GM12878 (cell line): Measurements from ENCODE around the gene LZTFL1. TPM values are rescaled to one million over a fixed set of nuclear protein-coding genes. Genes with fewer than 3 reads are reported as not detected.

Experiments used
- BRCA1 ChIP-seq: IDR thresholded peaks from 2 replicates; pipeline ENCODE4 v1.6.1; 2011; ENCODE audit warnings: low read depth, low read length, improper control_type of control experiment
- CREM ChIP-seq: IDR thresholded peaks from 2 replicates; pipeline ENCODE4 v1.6.1; 2014; ENCODE audit warnings: antibody characterized with exemption, low read depth
- HDAC2 ChIP-seq: fragments of 200-600 bp; sonication (generic); IDR thresholded peaks from 2 replicates; pipeline ENCODE4 v1.6.1; 2017
- IRF5 ChIP-seq: fragments of 450-650 bp; IDR thresholded peaks from 2 replicates; pipeline ENCODE4 v1.6.1; 2017; ENCODE audit warnings: borderline replicate concordance
- JUNB ChIP-seq: IDR thresholded peaks from 2 replicates; pipeline ENCODE4 v1.6.1; 2016; ENCODE audit warnings: antibody characterized with exemption, mild to moderate bottlenecking
- KLF5 ChIP-seq: fragments of 450-650 bp; IDR thresholded peaks from 2 replicates; pipeline ENCODE4 v1.6.1; 2014; ENCODE audit warnings: mild to moderate bottlenecking; ENCODE audit not compliant: partially characterized antibody
- RB1 ChIP-seq: fragments of 450-650 bp; formaldehyde crosslinking; IDR thresholded peaks from 2 replicates; pipeline ENCODE4 v1.6.1; 2017; ENCODE audit warnings: mild to moderate bottlenecking, borderline replicate concordance
- RUNX3 ChIP-seq: IDR thresholded peaks from 2 replicates; pipeline ENCODE4 v1.6.1; 2012; ENCODE audit warnings: low read length, inconsistent platforms
- SMAD5 ChIP-seq: IDR thresholded peaks from 2 replicates; pipeline ENCODE4 v1.6.1; 2016; ENCODE audit warnings: antibody characterized with exemption, low read depth
- TARDBP ChIP-seq: IDR thresholded peaks from 2 replicates; pipeline ENCODE4 v1.6.1; 2016; ENCODE audit warnings: borderline replicate concordance
- TBL1XR1 ChIP-seq: IDR thresholded peaks from 2 replicates; pipeline ENCODE4 v1.6.1; 2012; ENCODE audit warnings: low read depth, low read length, improper control_type of control experiment
- TCF3 ChIP-seq: IDR thresholded peaks from 2 replicates; pipeline ENCODE4 v1.6.1; 2012; ENCODE audit warnings: low read depth, mild to moderate bottlenecking, low read length, borderline replicate concordance; ENCODE audit not compliant: insufficient read depth
- ZBED1 ChIP-seq: IDR thresholded peaks from 2 replicates; pipeline ENCODE4 v1.6.1; 2016; ENCODE audit warnings: borderline replicate concordance
- ZBTB33 ChIP-seq: fragments of 450-650 bp; IDR thresholded peaks from 2 replicates; pipeline ENCODE4 v1.6.1; 2017; ENCODE audit warnings: mild to moderate bottlenecking
- ZNF274 ChIP-seq: IDR thresholded peaks from one replicate; pipeline ENCODE4 v1.8.0; 2011; ENCODE audit not compliant: insufficient read length, insufficient read depth
- ZNF622 ChIP-seq: fragments of 450-650 bp; IDR thresholded peaks from 2 replicates; pipeline ENCODE4 v1.6.1; 2017; ENCODE audit warnings: mild to moderate bottlenecking, inconsistent platforms
- polyA plus RNA-seq, 11 experiments: library from polyadenylated mRNA; depleted of rRNA in 4 of 11; unstranded in 6 of 11; stranded (reverse) in 5 of 11; fragments of >200 nt; fragmentation: Nextera tagmentation in 4 of 11; fragmentation: Illumina TruSeq in 1 of 11; extraction: Ambion mirVana in 4 of 11; extraction: Trizol in 1 of 11; gene quantifications; 1 replicate in 1 of 11; 2 replicates in 10 of 11; pipeline versions ENCODE4 v1.2.1 to v1.2.3, GENCODE V29; 2011 to 2016; ENCODE audit warnings: inconsistent platforms in 2 of 11, missing spikeins in 2 of 11, low read depth in 1 of 11
- total RNA-seq, 4 experiments: library from RNA; depleted of rRNA in 3 of 4; stranded (reverse); fragments of >200 nt in 3 of 4; fragmentation: Illumina TruSeq in 1 of 4; extraction: Trizol in 1 of 4; gene quantifications; 2 replicates each; pipeline versions ENCODE4 v1.2.1 to v1.2.3, GENCODE V29; 2013 to 2021
- TF ChIP-seq, protein P1 (sequence below): IDR thresholded peaks from 2 replicates; pipeline ENCODE4 v1.6.1; 2011; ENCODE audit warnings: borderline replicate concordance, low read depth, mild to moderate bottlenecking, moderate library complexity, mixed read lengths, low read length; ENCODE audit not compliant: insufficient read depth; ENCODE audit errors: extremely low read length
- TF ChIP-seq, protein P2 (sequence below): fragments of 450-650 bp; IDR thresholded peaks from 2 replicates; pipeline ENCODE4 v1.6.1; 2017; ENCODE audit warnings: mild to moderate bottlenecking, low read depth, inconsistent platforms; ENCODE audit not compliant: poor library complexity, severe bottlenecking
- TF ChIP-seq, protein P3 (sequence below): fragments of 450-650 bp; IDR thresholded peaks from 2 replicates; pipeline ENCODE4 v1.6.1; 2017; ENCODE audit warnings: antibody characterized with exemption, mild to moderate bottlenecking, moderate library complexity

Gene LZTFL1
- total and polyA plus RNA-seq, 10 of the 15 experiments (the other 5 are each of a cell fraction or from before 2014, with no cell fraction given) = 9.8 to 74.1 (median 11.9) TPM

DNA sequence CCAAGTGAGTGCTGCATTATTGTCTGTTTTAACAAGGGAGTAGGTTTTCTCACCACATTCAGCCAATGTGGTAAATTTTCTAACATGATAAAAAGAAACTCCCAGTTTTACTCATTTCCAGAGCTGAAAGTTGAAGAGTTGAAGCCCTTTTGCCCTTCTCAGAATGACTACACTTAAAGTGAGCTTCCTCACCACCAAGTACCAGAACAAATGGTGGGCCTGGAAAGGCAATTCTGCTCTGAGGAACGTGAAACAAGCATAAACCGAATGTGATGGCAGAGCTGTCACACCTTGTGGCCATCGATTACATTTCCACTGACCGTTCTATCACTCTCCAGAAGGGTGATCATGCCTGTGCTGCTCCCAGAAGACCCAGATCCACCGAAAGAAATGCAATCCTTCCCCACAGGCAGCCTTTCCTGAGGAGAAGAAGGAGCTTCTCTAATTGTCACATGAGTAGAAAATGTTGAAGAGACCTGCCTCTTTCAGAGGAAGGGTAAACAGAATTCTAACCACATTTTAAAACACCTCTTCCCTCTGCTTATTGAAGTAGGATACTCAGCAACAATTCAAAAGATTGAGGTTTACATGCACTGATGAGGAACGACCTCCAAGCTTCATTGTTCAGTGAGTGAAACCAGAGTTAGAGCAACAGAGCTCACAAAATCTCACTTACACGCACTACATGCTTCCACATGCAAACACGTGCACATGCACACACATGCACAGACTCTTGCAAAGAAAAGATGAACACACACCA is 23.0 kb upstream of the LZTFL1 start (continued):
- TF ChIP-seq RB1 (no peak), SMAD5 (no peak), TARDBP (no peak; the same call in 1 of the 2 replicates), BRCA1 (no peak), JUNB (peak; percentile 100), ZNF622 (no peak), HDAC2 (no peak), IRF5 (no peak), TBL1XR1 (peak; percentile 100), ZNF274 (no peak), RUNX3 (peak; percentile 98), TCF3 (peak; percentile 92), ZBTB33 (no peak), KLF5 (peak; percentile 33), CREM (peak; percentile 97), ZBED1 (peak; percentile 97)
- TF ChIP-seq, protein P1, sequence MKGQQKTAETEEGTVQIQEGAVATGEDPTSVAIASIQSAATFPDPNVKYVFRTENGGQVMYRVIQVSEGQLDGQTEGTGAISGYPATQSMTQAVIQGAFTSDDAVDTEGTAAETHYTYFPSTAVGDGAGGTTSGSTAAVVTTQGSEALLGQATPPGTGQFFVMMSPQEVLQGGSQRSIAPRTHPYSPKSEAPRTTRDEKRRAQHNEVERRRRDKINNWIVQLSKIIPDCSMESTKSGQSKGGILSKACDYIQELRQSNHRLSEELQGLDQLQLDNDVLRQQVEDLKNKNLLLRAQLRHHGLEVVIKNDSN = no peak
- TF ChIP-seq, protein P2, sequence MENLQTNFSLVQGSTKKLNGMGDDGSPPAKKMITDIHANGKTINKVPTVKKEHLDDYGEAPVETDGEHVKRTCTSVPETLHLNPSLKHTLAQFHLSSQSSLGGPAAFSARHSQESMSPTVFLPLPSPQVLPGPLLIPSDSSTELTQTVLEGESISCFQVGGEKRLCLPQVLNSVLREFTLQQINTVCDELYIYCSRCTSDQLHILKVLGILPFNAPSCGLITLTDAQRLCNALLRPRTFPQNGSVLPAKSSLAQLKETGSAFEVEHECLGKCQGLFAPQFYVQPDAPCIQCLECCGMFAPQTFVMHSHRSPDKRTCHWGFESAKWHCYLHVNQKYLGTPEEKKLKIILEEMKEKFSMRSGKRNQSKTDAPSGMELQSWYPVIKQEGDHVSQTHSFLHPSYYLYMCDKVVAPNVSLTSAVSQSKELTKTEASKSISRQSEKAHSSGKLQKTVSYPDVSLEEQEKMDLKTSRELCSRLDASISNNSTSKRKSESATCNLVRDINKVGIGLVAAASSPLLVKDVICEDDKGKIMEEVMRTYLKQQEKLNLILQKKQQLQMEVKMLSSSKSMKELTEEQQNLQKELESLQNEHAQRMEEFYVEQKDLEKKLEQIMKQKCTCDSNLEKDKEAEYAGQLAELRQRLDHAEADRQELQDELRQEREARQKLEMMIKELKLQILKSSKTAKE = peak; percentile 99
- TF ChIP-seq, protein P3, sequence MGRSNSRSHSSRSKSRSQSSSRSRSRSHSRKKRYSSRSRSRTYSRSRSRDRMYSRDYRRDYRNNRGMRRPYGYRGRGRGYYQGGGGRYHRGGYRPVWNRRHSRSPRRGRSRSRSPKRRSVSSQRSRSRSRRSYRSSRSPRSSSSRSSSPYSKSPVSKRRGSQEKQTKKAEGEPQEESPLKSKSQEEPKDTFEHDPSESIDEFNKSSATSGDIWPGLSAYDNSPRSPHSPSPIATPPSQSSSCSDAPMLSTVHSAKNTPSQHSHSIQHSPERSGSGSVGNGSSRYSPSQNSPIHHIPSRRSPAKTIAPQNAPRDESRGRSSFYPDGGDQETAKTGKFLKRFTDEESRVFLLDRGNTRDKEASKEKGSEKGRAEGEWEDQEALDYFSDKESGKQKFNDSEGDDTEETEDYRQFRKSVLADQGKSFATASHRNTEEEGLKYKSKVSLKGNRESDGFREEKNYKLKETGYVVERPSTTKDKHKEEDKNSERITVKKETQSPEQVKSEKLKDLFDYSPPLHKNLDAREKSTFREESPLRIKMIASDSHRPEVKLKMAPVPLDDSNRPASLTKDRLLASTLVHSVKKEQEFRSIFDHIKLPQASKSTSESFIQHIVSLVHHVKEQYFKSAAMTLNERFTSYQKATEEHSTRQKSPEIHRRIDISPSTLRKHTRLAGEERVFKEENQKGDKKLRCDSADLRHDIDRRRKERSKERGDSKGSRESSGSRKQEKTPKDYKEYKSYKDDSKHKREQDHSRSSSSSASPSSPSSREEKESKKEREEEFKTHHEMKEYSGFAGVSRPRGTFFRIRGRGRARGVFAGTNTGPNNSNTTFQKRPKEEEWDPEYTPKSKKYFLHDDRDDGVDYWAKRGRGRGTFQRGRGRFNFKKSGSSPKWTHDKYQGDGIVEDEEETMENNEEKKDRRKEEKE = no peak
